Large intestine (tissue), 3 donors: ENCODE measurements around the gene LMF1. TPM values are rescaled to one million over a fixed set of nuclear protein-coding genes. Genes with fewer than 3 reads are reported as not detected.

Experiments
- DNase-seq, 2 donors: peaks; one replicate each; pipeline versions ENCODE4 v3.0.0 to v3.0.0-alpha.2; 2013
- H3K27ac ChIP-seq: one replicate; pipeline ENCODE4 v1.5.1; 2013; ENCODE audit warnings: low read length
- H3K27me3 ChIP-seq: 2 replicates; pipeline ENCODE4 v1.6.1; 2013; ENCODE audit warnings: low read length; ENCODE audit not compliant: control insufficient read depth, insufficient read depth
- H3K36me3 ChIP-seq: 2 replicates; pipeline ENCODE4 v1.6.1; 2013; ENCODE audit warnings: low read length; ENCODE audit not compliant: control insufficient read depth, insufficient read depth
- H3K4me1 ChIP-seq: one replicate; pipeline ENCODE4 v1.6.1; 2013; ENCODE audit warnings: low read length; ENCODE audit not compliant: control insufficient read depth, insufficient read depth
- H3K4me3 ChIP-seq: one replicate; pipeline ENCODE4 v1.5.1; 2013; ENCODE audit warnings: low read length
- H3K9me3 ChIP-seq: one replicate; pipeline ENCODE4 v1.6.1; 2013; ENCODE audit warnings: mild to moderate bottlenecking, low read depth, low read length, moderate library complexity; ENCODE audit not compliant: control insufficient read depth
- WGBS: methylation state at CpG from one replicate; pipeline ENCODE4 v1.1.5; 2013; ENCODE audit warnings: low lambda C conversion rate; ENCODE audit not compliant: insufficient coverage; 5-methylcytosine and 5-hydroxymethylcytosine counted together
- polyA plus RNA-seq: library from polyadenylated mRNA; unstranded; fragments of 120-200 nt; gene quantifications from one replicate; pipeline ENCODE4 v1.2.1, GENCODE V29; 2013

The LMF1 gene
- polyA plus RNA-seq, 1 donor: 17.2 TPM

DNA sequence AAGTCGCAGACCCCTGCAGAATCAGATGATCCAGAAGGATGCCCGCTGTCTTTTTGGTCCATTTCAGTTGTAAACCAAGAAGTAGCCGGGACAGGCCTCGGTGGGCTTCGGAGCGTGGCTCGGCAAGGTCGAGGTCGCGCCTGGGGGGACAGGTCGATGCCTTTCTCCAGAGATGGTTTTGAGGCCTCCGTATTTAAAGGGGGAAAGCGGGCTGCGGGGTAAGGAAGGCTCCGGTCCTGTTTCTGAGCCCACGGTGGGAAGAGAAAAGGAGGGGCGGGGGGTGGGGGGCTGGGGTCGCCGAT, 162.7 kb downstream of the LMF1 start:
- H3K27ac ChIP-seq: no peak overlapping the region
- peak overlapping the region; percentile 73 for H3K4me3 ChIP-seq
- no CpG with 5 or more reads among the region's 19 CpGs for WGBS
- H3K36me3 ChIP-seq: no peaks in the 10 kb centered on the region
- no peak for DNase-seq
- H3K27me3 ChIP-seq: peaks cover 33% of the 10 kb centered on the region
- peaks cover 2% of the 10 kb centered on the region for H3K4me1 ChIP-seq
- peaks cover 11% of the 10 kb centered on the region for H3K9me3 ChIP-seq

DNA sequence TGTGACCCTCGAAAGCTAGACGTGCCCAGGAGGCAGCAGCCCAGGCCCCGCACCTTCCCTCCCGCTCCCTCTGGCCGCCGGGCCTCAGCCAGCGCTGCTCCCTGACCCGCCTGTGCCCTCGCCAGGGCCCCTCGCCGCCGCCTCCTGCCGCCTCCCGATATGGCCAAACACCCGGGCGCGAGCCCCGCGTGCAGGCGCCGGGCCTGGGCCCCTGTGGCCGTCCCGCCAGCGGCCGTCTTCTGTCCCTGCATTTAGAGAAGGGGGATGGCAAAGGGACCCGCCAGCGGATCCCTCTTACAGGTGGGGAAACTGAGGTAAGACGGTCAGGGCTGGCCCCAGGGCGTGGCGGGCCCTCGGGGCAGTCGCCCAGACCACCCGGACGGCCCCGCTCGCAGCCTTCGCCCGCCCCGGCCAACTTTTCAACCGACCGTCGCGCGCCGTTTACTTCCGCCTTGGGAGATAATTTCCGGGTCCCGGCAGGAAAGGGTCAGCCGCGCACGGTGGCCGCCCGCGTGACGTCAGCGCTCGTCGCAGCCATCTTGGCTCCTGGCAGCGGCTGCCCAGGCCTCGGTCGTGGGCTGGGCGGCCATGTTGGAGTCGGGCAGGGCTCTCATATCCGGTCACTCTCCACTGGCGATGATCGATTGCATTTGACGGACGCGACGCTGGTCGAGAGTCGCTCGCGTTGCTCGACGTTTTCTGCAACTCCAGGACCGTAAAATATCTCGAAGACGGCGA, 163.3 kb downstream of the LMF1 start:
- peak; percentile 92 to 93 for DNase-seq
- Histone ChIP-seq H3K4me1 (peaks cover 2% of the 10 kb centered on the region), H3K27ac (peak overlapping the region; percentile 84), H3K9me3 (peaks cover 9% of the 10 kb centered on the region), H3K36me3 (no peaks in the 10 kb centered on the region), H3K4me3 (peak overlapping the region; percentile 73), H3K27me3 (peaks cover 33% of the 10 kb centered on the region)
- no CpG with 5 or more reads among the region's 80 CpGs for WGBS

DNA sequence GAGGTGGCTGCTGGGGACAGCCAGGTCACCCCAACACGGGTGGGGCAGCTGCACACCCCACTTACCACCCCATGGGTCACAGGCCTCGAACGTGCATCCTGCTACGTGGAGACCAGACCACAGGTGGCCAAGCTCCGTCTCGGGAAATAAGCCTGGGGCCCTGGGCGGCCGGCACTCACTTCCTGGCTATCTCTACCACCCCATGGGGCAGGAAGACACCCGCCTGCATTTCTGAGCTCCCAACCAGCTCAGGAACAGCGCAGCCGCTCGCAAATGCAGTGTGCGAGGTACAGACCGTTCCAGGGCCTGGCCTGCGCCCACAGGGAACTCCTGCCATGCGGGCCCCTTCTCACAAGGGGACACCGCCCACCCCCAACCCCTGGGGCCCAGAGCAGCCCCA, 165.3 kb downstream of the LMF1 start:
- peaks cover 5% of the 10 kb centered on the region for H3K9me3 ChIP-seq
- H3K4me3 ChIP-seq: no peak overlapping the region
- H3K27ac ChIP-seq: no peak overlapping the region
- peaks cover 45% of the 10 kb centered on the region for H3K27me3 ChIP-seq
- no peak for DNase-seq
- peaks cover 2% of the 10 kb centered on the region for H3K4me1 ChIP-seq
- H3K36me3 ChIP-seq: no peaks in the 10 kb centered on the region
- WGBS: no CpG with 5 or more reads among the region's 17 CpGs

DNA sequence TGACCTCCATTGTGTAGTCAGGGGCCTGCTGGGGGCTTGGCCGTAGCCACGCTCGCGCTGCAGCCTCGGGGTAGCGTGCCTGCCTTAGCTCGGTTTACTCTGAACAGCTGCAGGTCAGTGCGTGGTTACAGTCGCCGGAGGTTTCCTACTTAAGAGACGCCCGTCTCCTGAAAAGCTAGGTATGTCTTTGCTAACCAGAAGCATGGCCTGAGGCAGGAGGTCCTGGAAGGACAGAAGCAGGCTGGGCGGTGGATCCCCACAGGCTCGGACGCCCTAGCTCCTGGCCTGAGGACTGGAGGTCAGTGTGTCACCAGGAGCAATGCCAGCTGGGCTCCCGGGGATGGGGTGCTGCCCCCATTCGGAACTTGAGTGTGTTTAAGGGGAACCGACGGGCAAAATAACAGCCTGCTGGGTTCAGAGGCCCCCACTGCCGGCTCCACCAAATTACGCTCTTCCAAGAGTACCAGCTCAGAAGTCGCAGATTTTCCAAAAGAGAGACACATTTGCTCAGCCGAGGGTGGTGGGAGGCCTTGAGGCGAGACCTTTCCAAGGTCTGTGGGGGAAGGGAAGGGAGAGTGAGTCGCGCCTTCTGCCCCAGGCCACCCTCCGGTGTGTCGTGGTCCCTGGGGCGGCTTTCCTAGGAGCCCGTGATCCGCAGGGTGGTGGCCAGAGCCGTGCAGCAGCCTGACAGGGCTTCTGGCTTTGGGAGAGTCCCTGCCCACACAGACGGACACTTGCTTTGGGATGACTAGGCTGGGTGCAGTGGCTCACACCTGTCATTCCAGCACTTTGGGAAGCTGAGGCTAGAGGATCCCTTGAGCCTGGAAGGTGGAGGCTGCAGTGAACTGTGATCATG, 166.4 kb downstream of the LMF1 start:
- Histone ChIP-seq H3K27me3 (peaks cover 55% of the 10 kb centered on the region), H3K27ac (no peak overlapping the region), H3K4me1 (peaks cover 2% of the 10 kb centered on the region), H3K36me3 (no peaks in the 10 kb centered on the region), H3K4me3 (no peak overlapping the region), H3K9me3 (peaks cover 5% of the 10 kb centered on the region)
- 90% methylated on average over 2 of the region's 33 CpGs for WGBS
- no peak for DNase-seq

DNA sequence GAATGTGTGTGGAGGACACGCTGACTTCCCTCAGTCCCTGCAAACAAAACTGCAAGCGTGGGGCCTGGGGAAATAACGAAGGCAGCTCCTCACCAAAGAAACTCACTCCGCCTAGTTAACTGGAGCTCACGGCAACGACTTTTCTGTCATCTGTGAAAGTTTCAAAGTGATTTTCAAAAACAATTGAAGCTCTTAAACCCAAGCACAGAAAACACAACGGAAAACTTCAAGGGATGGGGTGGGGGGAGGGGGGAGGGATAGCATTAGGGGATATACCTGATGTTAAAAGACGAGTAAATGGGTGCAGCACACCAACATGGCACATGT, 167.1 kb downstream of the LMF1 start:
- peaks cover 62% of the 10 kb centered on the region for H3K27me3 ChIP-seq
- no peak overlapping the region for H3K27ac ChIP-seq
- H3K9me3 ChIP-seq: peaks cover 5% of the 10 kb centered on the region
- DNase-seq: no peak
- H3K4me3 ChIP-seq: no peak overlapping the region
- H3K36me3 ChIP-seq: no peaks in the 10 kb centered on the region
- WGBS: no CpG with 5 or more reads among the region's 8 CpGs
- H3K4me1 ChIP-seq: peaks cover 2% of the 10 kb centered on the region

Other genes starting within 250 kb of the LMF1 start
- gene ANTKMT, start 249.8 kb downstream of the LMF1 start, polyA plus RNA-seq: 23.0 TPM
- gene CCDC78, start 244.5 kb downstream of the LMF1 start, polyA plus RNA-seq: 1.9 TPM
- 9.1 TPM for gene HAGHL, start 243.9 kb downstream of the LMF1 start, polyA plus RNA-seq
- gene CIAO3, start 230.0 kb downstream of the LMF1 start, polyA plus RNA-seq: 31.3 TPM
- 62.0 TPM for gene MSLN, start 210.2 kb downstream of the LMF1 start, polyA plus RNA-seq
- gene RPUSD1, start 182.6 kb downstream of the LMF1 start, polyA plus RNA-seq: 18.0 TPM
- gene CHTF18, start 182.4 kb downstream of the LMF1 start, polyA plus RNA-seq: 19.1 TPM
- 0.81 TPM for gene GNG13, start 170.2 kb downstream of the LMF1 start, polyA plus RNA-seq
- 3.7 TPM for gene SOX8, start 10.8 kb upstream of the LMF1 start, polyA plus RNA-seq
- 1.2 TPM for gene SSTR5, start 101.8 kb upstream of the LMF1 start, polyA plus RNA-seq
- gene C1QTNF8, start 125.3 kb upstream of the LMF1 start, polyA plus RNA-seq: 0.03 TPM
- gene CACNA1H, start 182.1 kb upstream of the LMF1 start, polyA plus RNA-seq: 9.8 TPM